ENCODE results near the gene NT5DC3.

GRCh38 chr12:103857164-103857563 lies 16.1 kb upstream of the NT5DC3 start:
- no peak for TF ChIP-seq CTCF (conservative IDR thresholded peaks at IDR 0.05; ENCODE audit: low read length)
- TF ChIP-seq EZH2phosphoT487 (IDR thresholded peaks at IDR 0.05; ENCODE audit: borderline replicate concordance, low read depth, low read length): no peak

Data from OCI-LY7 (cell line).